GM18526 (cell line): ENCODE data around the gene CLIC3.

Experiments
- POLR2A ChIP-seq: IDR thresholded peaks from 3 replicates; pipeline ENCODE4 v1.6.1; 2011; ENCODE audit not compliant: insufficient read length; ENCODE audit errors: extremely low read depth

CLIC3 gene

DNA sequence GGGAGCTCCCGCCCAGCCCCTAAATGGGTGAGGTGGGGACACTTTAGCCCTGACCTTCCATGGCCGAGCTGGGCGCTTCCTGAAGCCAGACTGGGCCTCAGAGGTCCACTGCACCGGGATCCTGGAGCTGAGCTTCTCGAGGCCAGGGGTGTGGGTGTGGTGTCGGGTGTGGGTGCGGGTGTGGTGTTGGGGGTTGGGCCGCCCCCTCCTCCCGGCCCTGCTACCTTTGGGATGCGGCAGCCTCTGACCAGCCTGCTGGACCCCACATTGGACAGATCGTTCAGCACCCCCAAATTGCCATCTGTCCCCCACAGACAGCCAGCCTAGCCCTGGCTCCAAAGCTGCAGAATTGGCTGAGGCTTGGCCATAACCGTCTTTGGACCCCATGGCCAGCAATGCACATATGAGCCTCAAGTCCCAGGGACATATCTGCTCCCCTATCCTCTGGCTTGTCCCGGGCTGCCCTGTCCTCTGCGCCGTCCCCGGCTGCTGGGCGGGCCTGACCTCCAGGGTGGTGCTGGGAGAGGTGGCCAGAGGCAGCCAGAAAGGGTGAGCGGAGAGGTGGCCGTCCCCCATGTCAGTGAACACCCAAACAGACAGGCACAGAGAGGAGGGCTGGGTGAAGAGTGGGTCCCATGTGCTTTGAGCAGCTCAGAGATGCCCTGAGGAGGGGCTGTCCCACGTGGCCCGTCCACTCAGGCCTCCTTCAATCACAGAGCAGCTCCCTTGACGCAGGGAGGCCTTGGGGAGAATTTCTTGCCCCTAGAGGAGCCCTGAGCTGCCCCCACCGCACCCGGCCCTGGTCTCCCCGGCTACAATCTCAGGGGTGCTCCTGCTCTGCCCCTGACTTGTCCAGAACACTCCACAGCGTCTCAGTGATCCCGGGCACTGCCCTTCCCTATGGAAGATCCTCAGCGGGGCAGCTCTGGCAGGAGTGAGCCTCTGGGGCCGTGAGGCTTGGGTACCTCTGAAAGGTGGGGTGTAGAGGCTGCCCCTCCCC, 22.4 kb downstream of the CLIC3 start:
- no peak for TF ChIP-seq POLR2A

DNA sequence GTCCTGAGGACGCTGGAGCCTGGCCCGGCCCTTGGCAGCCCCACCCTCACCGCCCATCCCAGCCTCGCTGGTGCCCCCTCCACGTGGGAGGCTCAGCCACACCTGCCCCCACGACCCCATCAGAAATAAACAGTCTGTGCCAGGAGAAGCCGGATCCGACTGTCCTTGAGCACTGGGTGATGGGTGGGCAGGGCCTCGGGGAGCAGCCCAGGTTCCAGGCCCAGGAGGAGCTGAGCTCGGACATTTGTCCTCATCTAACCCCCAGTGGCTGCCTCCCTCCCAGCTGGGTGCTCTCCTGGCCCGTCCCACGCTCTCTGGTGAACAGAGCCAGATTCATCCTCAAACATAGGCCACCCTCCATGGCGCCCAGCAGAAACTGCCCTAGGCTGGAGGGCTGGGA, 23.6 kb downstream of the CLIC3 start:
- TF ChIP-seq POLR2A = no peak

DNA sequence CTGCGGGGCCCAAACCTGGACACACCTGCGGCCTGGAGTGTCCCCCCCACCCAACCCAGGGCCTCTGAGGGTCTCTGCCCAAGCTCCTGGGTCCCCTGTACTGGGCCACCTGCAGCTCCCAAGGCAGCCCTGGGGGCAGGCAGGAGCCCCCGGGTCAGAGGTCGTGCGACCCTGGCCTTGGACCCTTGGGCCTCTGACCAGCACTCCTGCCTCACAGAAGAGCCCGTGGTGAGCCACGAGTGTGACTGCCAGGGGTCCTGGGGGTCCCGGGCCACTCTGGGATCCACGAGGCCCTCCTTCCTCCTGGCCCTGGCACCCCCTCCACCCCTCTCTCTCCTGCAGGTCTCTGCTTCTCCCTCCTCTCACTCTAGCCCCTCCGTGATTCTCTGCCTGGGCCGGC, 24.0 kb downstream of the CLIC3 start:
- no peak for TF ChIP-seq POLR2A

GRCh38 chr9:136971746-136972145, 24.6 kb downstream of the CLIC3 start:
- TF ChIP-seq POLR2A = no peak

- TF ChIP-seq POLR2A = no peak
These were observed 26.0 kb downstream of the CLIC3 start for GRCh38 chr9:136970361-136970760.

DNA sequence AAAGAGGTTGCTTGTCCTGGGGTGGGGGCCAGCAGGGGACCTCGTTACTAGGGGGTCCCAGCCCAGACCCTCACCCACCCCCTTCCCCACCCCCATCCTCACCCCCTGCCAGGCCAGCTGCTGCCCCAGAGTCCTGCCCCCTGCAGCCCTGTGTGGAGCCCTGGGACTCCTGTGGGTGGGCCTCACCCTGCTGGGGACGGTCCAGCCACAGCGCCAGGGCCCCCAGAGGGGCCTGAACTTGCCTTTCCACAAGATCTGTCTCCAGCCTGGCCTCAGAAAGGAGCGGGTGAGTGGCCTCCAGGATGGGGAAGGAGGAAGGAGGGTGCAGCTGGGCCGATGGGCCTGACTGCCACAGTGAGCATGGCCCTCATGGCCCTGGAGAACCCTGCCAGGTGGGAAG, 26.6 kb downstream of the CLIC3 start:
- no peak for TF ChIP-seq POLR2A

DNA sequence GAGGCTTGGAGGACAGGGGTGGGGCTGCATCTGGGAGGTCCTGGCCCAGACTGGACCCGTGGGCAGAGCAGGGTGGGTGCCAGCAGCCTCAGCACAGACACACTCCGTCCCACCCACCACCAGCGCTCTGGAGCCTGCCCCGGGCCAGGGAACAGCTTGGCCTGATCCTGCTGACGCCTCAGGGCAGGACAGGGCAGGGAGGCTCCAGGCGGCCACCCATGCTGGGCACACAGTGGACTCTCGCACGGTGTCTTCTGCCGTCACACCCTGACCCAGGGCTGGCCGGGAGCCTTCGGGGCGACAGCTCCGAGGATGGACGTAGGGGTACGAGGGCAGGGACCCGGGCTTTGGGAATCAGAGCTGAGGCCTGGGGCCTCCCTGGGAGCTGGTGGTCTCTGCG, 27.2 kb downstream of the CLIC3 start:
- TF ChIP-seq POLR2A = no peak

DNA sequence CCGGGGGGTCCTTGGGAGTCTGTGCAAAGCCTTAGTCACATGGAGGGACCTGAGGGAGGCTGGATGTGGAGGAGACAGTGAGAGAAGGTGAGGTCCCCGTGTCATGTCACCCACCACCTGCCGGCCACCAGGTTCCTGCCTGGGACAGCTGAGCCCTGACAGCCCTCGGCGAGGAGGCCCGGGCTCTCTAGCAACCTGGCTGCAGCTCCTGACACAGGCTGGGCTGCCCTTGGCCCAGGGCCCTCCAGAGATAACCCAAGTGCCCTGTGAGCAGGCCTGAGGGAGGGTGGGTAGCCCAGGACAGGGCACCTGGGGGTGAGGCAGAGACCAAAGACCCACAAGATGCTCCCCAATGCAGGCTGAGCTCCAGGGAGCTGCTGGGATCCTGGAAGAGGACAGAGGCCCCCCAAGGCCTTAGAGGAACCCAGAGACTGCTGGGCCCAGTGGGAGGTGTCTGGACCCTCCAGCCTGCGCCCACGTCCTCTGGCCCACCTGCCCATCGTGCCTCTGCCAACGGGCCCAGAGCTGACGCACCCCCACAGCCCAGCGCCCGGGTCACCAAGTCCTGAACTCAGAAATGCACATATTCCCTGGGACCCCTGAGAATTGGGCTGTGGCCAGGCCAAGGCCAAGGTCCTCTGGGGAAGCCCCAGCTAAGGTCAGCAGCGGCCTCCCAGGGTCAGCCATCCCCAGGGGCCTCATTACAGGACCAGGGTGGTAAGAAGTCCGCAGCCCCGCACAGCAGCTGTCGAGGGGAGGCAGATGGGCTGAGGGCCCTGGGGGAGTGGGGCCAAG, 27.8 kb downstream of the CLIC3 start:
- no peak for TF ChIP-seq POLR2A

- TF ChIP-seq POLR2A = no peak
These were observed 30.4 kb downstream of the CLIC3 start for GRCh38 chr9:136965771-136966484.

GRCh38 chr9:136964833-136965422, 31.4 kb downstream of the CLIC3 start:
- no peak for TF ChIP-seq POLR2A

DNA sequence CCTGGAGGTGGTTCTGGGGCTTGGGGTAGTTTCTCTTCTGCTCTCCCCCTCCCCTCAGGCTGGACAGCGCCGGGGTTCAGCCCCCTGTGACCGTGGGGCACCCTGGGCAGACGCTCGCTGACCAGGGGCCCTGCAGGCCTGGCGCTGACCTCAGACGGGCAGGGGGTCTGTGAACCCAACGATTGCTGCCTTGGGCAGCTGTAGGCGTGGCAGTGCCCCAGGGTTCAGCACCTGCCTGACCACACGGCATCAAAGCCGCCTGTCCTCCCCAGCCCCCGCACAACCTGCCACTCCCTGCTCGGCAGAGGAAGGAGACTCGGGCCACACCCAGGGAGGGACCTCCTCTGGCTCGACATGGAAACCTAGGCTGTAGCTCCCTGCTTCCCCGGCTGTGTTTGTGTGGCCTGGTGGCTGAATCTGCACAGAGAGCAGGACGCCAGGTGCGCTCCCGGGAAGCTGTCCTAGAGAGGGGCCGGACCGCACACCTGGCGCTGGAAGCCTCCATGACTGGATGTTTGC, 32.1 kb downstream of the CLIC3 start:
- TF ChIP-seq POLR2A = no peak

DNA sequence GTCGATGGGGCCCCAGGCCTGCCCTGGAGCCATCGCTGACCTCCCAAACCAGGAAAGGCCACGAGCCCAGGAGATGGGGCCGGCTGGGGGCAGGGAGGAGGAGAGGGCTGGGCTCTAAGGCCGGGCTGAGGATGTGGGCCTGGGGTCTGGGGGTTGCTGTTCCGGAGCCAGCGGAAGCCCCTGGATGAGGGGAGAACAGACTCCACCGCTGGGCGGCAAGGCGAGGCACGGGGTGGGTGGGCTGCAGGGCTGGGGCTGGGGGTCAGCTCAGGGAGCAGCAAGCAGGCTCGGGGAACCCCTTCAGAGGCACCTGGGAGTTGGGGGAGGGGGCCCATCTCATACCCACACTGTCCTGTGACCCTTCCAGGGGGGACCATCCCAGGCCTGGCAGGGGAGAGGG, 32.6 kb downstream of the CLIC3 start:
- TF ChIP-seq POLR2A = no peak

GRCh38 chr9:136963341-136963740, 33.0 kb downstream of the CLIC3 start:
- TF ChIP-seq POLR2A = no peak

GRCh38 chr9:136962701-136963248, 33.6 kb downstream of the CLIC3 start:
- TF ChIP-seq POLR2A = no peak

DNA sequence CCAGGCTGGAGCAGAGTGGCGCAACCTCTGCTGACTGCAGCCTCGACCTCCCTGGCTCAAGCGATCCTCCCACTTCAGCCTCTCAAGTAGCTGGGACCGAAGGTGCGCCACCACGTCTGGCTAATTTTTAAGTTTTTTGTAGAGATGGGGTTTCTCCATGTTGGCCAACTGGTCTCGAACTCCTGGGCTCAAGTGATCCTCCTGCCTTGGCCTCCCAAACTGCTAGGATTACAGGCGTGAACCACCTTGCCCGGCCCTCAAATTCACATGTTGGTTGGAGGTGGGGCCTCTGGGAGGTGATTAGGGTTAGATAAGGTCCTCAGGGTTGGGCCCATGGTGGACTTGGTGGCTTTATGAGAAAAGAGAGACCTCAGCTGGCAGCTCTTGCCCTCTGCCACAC, 34.2 kb downstream of the CLIC3 start:
- no peak for TF ChIP-seq POLR2A
